Measurements from ENCODE around the gene TOP3A.

DNA sequence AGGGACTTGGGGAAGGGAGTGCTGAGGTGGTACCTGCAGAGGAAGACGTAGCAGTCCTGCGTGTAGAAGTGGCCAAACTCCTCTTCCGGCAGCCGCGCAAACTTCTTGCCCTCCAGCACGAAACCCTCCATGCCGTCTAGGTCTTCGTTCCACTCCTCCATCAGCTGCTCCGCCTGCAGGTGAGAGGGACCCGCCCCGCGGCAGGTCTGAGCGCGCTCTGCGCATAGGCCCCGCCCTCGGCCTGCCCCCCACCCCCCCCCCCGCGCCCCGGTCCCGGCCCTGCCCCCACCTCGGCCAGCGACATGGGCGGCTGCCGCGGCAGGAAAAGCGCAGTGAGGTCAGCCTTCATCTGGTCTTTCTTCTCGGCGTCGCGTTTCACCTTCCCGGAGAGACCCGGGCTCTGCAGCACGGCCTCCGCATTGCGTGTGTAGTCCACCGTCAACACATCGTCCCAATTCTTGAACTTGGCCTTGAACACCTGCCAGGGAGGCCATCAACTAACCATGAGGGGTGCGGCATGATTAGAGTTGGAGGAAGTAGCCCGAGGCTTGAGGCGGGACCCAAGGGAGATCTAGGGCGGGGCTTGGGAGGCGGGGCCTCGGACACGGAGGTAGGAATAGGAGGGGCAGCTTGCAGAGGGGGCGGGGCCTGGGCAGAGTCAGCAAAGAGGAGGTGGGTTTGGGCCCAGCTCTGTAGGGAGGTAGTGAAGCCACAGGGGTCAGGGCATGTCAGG lies 67.7 kb downstream of the TOP3A start:
- TF ChIP-seq, protein P1, sequence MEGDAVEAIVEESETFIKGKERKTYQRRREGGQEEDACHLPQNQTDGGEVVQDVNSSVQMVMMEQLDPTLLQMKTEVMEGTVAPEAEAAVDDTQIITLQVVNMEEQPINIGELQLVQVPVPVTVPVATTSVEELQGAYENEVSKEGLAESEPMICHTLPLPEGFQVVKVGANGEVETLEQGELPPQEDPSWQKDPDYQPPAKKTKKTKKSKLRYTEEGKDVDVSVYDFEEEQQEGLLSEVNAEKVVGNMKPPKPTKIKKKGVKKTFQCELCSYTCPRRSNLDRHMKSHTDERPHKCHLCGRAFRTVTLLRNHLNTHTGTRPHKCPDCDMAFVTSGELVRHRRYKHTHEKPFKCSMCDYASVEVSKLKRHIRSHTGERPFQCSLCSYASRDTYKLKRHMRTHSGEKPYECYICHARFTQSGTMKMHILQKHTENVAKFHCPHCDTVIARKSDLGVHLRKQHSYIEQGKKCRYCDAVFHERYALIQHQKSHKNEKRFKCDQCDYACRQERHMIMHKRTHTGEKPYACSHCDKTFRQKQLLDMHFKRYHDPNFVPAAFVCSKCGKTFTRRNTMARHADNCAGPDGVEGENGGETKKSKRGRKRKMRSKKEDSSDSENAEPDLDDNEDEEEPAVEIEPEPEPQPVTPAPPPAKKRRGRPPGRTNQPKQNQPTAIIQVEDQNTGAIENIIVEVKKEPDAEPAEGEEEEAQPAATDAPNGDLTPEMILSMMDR (IDR thresholded peaks at IDR 0.05), result no peak
- no peak for TF ChIP-seq EP300 (IDR thresholded peaks at IDR 0.05)
- TF ChIP-seq POLR2A (IDR thresholded peaks at IDR 0.05), result no peak
- peak in 1 of 3 donors; percentile 59 for TF ChIP-seq POLR2AphosphoS5 (IDR thresholded peaks at IDR 0.05)
